ENCODE measurements around the gene ZNF649. TPM values are rescaled to one million over a fixed set of nuclear protein-coding genes. Genes with fewer than 3 reads are reported as not detected.

Gene ZNF649
- total RNA-seq, 1 experiment from 2014 or later = 148 TPM

- Histone ChIP-seq H2BK12ac (ENCODE audit: insufficient read length, low read depth, low read length) (no peak overlapping the region), H4K5ac (ENCODE audit: insufficient read length, low read depth, low read length) (no peak overlapping the region), H3K18ac (ENCODE audit: insufficient read length, low read depth, low read length) (no peak overlapping the region), H3T11ph (ENCODE audit: low read length) (no peak overlapping the region), H3K79me2 (ENCODE audit: insufficient read depth, low read length) (no peaks in the 10 kb centered on the region), H3K27ac (ENCODE audit: insufficient read length, low read depth, low read length) (no peak overlapping the region), H4K91ac (ENCODE audit: insufficient read length, low read depth, low read length) (no peak overlapping the region), H3K9me3 (ENCODE audit: control insufficient read depth, low read depth, low read length) (peaks cover 72% of the 10 kb centered on the region), H3K27me3 (ENCODE audit: insufficient read depth, low read length) (no peaks in the 10 kb centered on the region), H2AK5ac (ENCODE audit: insufficient read length, low read length) (no peak overlapping the region), H4K20me1 (ENCODE audit: control insufficient read depth, insufficient read depth, insufficient read length) (no peaks in the 10 kb centered on the region), H3K23me2 (ENCODE audit: insufficient read length, low read depth, low read length, poor library complexity, severe bottlenecking) (no peaks in the 10 kb centered on the region), H4K8ac (replicated peaks; ENCODE audit: insufficient read length, low read depth, low read length) (no peak overlapping the region), H3K4me2 (ENCODE audit: insufficient read depth, insufficient read length, low read length) (no peak overlapping the region), H3K23ac (ENCODE audit: insufficient read length, low read depth, low read length) (no peak overlapping the region), H3K4ac (ENCODE audit: low read depth, low read length) (no peak overlapping the region), H3K79me1 (ENCODE audit: insufficient read depth, low read depth, low read length, poor library complexity, severe bottlenecking) (no peaks in the 10 kb centered on the region), H3K4me1 (ENCODE audit: insufficient read depth, low read length) (no peaks in the 10 kb centered on the region), H2BK120ac (ENCODE audit: low read depth, low read length, poor library complexity, severe bottlenecking) (no peak overlapping the region), H2BK15ac (ENCODE audit: low read depth, low read length) (no peak overlapping the region), H3K9ac (ENCODE audit: extremely low read depth, insufficient read length, low read length) (no peak overlapping the region), H2BK5ac (ENCODE audit: insufficient read length, low read length) (no peak overlapping the region), H2AFZ (ENCODE audit: low read length) (no peak overlapping the region), H2BK20ac (ENCODE audit: low read depth, low read length, poor library complexity, severe bottlenecking) (no peak overlapping the region), H3K14ac (ENCODE audit: insufficient read depth, low read length) (no peak overlapping the region), H3K56ac (ENCODE audit: insufficient read length, low read depth, low read length) (no peak overlapping the region)
- TF ChIP-seq CTCF (conservative IDR thresholded peaks at IDR 0.05) = no peak
- Mint-ChIP-seq H3K4me3 (no peak overlapping the region), H3K9me3 (peaks cover 59 to 68% of the 10 kb centered on the region in 2 experiments), H3K36me3 (ENCODE audit: insufficient read depth in 1 of 3, low read depth in 3 of 3) (peaks cover 92 to 100% (median 96%) of the 10 kb centered on the region in 3 experiments), H3K27ac (no peak overlapping the region), H3K4me1 (no peaks in the 10 kb centered on the region), H3K27me3 (ENCODE audit: low read depth) (peaks cover 2% of the 10 kb centered on the region; the same call in 1 of the 2 replicates)
- no CpG with 5 or more reads among the region's 2 CpGs for WGBS (ENCODE audit: extremely low coverage, insufficient read length, low lambda C conversion rate)
- DNase-seq = no peak
Measured at GRCh38 chr19:51938936-51939335, 34.1 kb upstream of the ZNF649 start.

Measured in H9 (cell line).